H1 (cell line): Measurements from ENCODE around the gene PFDN6. TPM values are rescaled to one million over a fixed set of nuclear protein-coding genes. Genes with fewer than 3 reads are reported as not detected.

ENCODE experiments used
- RAD21 ChIP-seq, 2 experiments: IDR thresholded peaks in 1 of 2; conservative IDR thresholded peaks in 1 of 2; 2 replicates each; pipeline ENCODE4 v1.6.1; 2011; ENCODE audit warnings: low read depth in 2 of 2, low read length in 2 of 2, improper control_type of control experiment in 1 of 2, inconsistent platforms in 1 of 2, mild to moderate bottlenecking in 1 of 2, moderate library complexity in 1 of 2
- SUZ12 ChIP-seq: fragments of 200-600 bp; sonication (generic); IDR thresholded peaks from 2 replicates; pipeline ENCODE4 v1.6.1; 2012; ENCODE audit warnings: mild to moderate bottlenecking, inconsistent platforms, low read length, moderate library complexity, mixed read lengths
- polyA plus RNA-seq, 7 experiments: library from polyadenylated mRNA; depleted of rRNA in 3 of 7; stranded (reverse) in 5 of 7; unstranded in 2 of 7; fragments of >200 nt in 5 of 7; fragments of 200-250 nt in 2 of 7; gene quantifications; 1 replicate in 5 of 7; 2 replicates in 1 of 7; 4 replicates in 1 of 7; pipeline versions ENCODE4 v1.2.1 to v1.2.3, GENCODE V29; 2011 to 2013; ENCODE audit warnings: missing spikeins in 2 of 7, mixed read lengths in 2 of 7
- total RNA-seq: library from RNA; stranded (reverse); fragmentation: NEBNext Ultra II Directional; extraction: Animal tissue kit (Norgen Biotek cat#: 25700); gene quantifications from 2 replicates; pipeline ENCODE4 v1.2.1, GENCODE V29; 2021
- TF ChIP-seq, protein P1 (sequence below), 3 experiments: IDR thresholded peaks; 1 replicate in 2 of 3; 2 replicates in 1 of 3; pipeline versions ENCODE4 v1.5.1 to v1.6.1; 2011; ENCODE audit warnings: low read length in 3 of 3, mild to moderate bottlenecking in 3 of 3, inconsistent platforms in 2 of 3, low read depth in 1 of 3, moderate library complexity in 1 of 3; ENCODE audit not compliant: insufficient read depth in 1 of 3; ENCODE audit errors: control extremely low read depth in 1 of 3

Gene PFDN6
- total and polyA plus RNA-seq, 2 of the 8 experiments (the other 6 are each of a cell fraction or from before 2014, with no cell fraction given): 32.0 to 95.7 TPM

DNA sequence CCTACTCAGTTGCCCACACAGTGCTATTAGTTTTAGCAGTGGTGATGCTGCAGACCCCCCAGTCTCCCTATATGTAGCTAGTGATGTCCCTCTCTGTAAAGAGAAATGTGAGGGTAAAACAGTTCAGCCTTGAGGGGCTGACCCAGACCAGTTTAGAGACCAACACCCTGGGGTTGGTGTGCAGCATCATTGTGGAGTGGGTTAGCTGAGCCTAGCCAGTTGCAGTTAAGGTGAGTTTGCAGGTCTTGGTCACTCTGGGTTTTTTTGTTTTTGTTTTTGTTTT, 12.9 kb upstream of the PFDN6 start (continued):
- TF ChIP-seq, protein P1, sequence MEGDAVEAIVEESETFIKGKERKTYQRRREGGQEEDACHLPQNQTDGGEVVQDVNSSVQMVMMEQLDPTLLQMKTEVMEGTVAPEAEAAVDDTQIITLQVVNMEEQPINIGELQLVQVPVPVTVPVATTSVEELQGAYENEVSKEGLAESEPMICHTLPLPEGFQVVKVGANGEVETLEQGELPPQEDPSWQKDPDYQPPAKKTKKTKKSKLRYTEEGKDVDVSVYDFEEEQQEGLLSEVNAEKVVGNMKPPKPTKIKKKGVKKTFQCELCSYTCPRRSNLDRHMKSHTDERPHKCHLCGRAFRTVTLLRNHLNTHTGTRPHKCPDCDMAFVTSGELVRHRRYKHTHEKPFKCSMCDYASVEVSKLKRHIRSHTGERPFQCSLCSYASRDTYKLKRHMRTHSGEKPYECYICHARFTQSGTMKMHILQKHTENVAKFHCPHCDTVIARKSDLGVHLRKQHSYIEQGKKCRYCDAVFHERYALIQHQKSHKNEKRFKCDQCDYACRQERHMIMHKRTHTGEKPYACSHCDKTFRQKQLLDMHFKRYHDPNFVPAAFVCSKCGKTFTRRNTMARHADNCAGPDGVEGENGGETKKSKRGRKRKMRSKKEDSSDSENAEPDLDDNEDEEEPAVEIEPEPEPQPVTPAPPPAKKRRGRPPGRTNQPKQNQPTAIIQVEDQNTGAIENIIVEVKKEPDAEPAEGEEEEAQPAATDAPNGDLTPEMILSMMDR (IDR thresholded peaks at IDR 0.05; ENCODE audit: control extremely low read depth in 1 of 3, insufficient read depth in 1 of 3, low read depth in 1 of 3, low read length in 3 of 3): no peak
- no peak for TF ChIP-seq SUZ12
- TF ChIP-seq RAD21 (IDR thresholded peaks at IDR 0.05 in 1 of 2, conservative IDR thresholded peaks at IDR 0.05 in 1 of 2; ENCODE audit: low read depth in 2 of 2, low read length in 2 of 2): no peak
